K562 (cell line): ENCODE measurements around the gene TSEN34. TPM values are rescaled to one million over a fixed set of nuclear protein-coding genes. Genes with fewer than 3 reads are reported as not detected.

ENCODE experiments used
- ARID3B ChIP-seq: fragments of 250-450 bp; sonication (Bioruptor Pico); IDR thresholded peaks from 2 replicates; pipeline ENCODE4 v1.4.0; 2020; ENCODE audit warnings: borderline replicate concordance
- ATF7 ChIP-seq: fragments of 450-650 bp; IDR thresholded peaks from 2 replicates; pipeline ENCODE4 v1.7.1; 2014; ENCODE audit warnings: mild to moderate bottlenecking, moderate library complexity
- BCOR ChIP-seq: fragments of 450-650 bp; IDR thresholded peaks from 2 replicates; pipeline ENCODE4 v1.6.1; 2016
- BRD4 ChIP-seq: fragments of 200-600 bp; sonication (generic); IDR thresholded peaks from 2 replicates; pipeline ENCODE4 v1.6.1; 2017; ENCODE audit warnings: inconsistent platforms
- CBFB ChIP-seq: sonication (generic); formaldehyde crosslinking; IDR thresholded peaks from 2 replicates; pipeline ENCODE4 v1.4.0; 2020; ENCODE audit warnings: mild to moderate bottlenecking, missing genetic modification reagents
- COPS2 ChIP-seq: fragments of 450-650 bp; conservative IDR thresholded peaks from 2 replicates; pipeline ENCODE4 v1.6.1; 2016; ENCODE audit warnings: mild to moderate bottlenecking, moderate library complexity
- E2F4 ChIP-seq: sonication (generic); formaldehyde crosslinking; IDR thresholded peaks from 2 replicates; pipeline ENCODE4 v1.8.0; 2022; ENCODE audit warnings: mild to moderate bottlenecking, low read depth, missing genetic modification reagents
- GMEB1 ChIP-seq: fragments of 250-450 bp; sonication (Bioruptor Pico); IDR thresholded peaks from 2 replicates; pipeline ENCODE4 v1.4.0; 2020; ENCODE audit warnings: mild to moderate bottlenecking
- GTF2A2 ChIP-seq: IDR thresholded peaks from 2 replicates; pipeline ENCODE4 v1.6.1; 2016; ENCODE audit warnings: mild to moderate bottlenecking, missing genetic modification characterization, missing compliant biosample characterization
- GTF2F1 ChIP-seq: IDR thresholded peaks from 2 replicates; pipeline ENCODE4 v1.6.1; 2011; ENCODE audit warnings: low read depth, low read length, improper control_type of control experiment
- HNRNPLL ChIP-seq: fragments of 200-400 bp; formaldehyde crosslinking; IDR thresholded peaks from 2 replicates; pipeline ENCODE4 v1.6.1; 2017; ENCODE audit warnings: low read length, low read depth, mild to moderate bottlenecking; ENCODE audit not compliant: poor library complexity, severe bottlenecking
- NFYB ChIP-seq: IDR thresholded peaks from 2 replicates; pipeline ENCODE4 v1.6.1; 2011; ENCODE audit warnings: mild to moderate bottlenecking, moderate library complexity; ENCODE audit not compliant: insufficient read length; ENCODE audit errors: extremely low read depth
- POLR2AphosphoS2 ChIP-seq: IDR thresholded peaks from 2 replicates; pipeline ENCODE4 v1.6.1; 2012; ENCODE audit warnings: low read length, improper control_type of control experiment
- PTBP1 ChIP-seq: fragments of 200-400 bp; formaldehyde crosslinking; IDR thresholded peaks from 2 replicates; pipeline ENCODE4 v1.6.1; 2017; ENCODE audit warnings: low read depth, low read length
- RBM25 ChIP-seq: fragments of 200-400 bp; formaldehyde crosslinking; IDR thresholded peaks from 2 replicates; pipeline ENCODE4 v1.6.1; 2018; ENCODE audit warnings: low read length, low read depth, moderate library complexity; ENCODE audit not compliant: severe bottlenecking
- RFX5 ChIP-seq: IDR thresholded peaks from 2 replicates; pipeline ENCODE4 v1.6.1; 2011; ENCODE audit warnings: low read depth, mild to moderate bottlenecking, improper control_type of control experiment, low read length
- SAFB ChIP-seq: fragments of 200-400 bp; formaldehyde crosslinking; IDR thresholded peaks from 2 replicates; pipeline ENCODE4 v1.6.1; 2017; ENCODE audit warnings: low read depth, low read length, borderline replicate concordance
- TCF15 ChIP-seq: fragments of 250-450 bp; sonication (Bioruptor Pico); IDR thresholded peaks from 2 replicates; pipeline ENCODE4 v1.8.0; 2022; ENCODE audit warnings: moderate library complexity, mild to moderate bottlenecking, inconsistent platforms
- TFAP4 ChIP-seq: sonication (generic); formaldehyde crosslinking; IDR thresholded peaks from 2 replicates; pipeline ENCODE4 v1.8.0; 2022; ENCODE audit warnings: missing genetic modification reagents, mild to moderate bottlenecking, moderate library complexity, borderline replicate concordance
- ZNF121 ChIP-seq: sonication (generic); formaldehyde crosslinking; conservative IDR thresholded peaks from 2 replicates; pipeline ENCODE4 v1.8.0; 2022; ENCODE audit warnings: missing genetic modification reagents
- ZNF324 ChIP-seq: fragments of 250-450 bp; sonication (Bioruptor Pico); IDR thresholded peaks from 2 replicates; pipeline ENCODE4 v1.4.0; 2020; ENCODE audit warnings: mild to moderate bottlenecking
- ZSCAN32 ChIP-seq: fragments of 450-650 bp; formaldehyde crosslinking; IDR thresholded peaks from 2 replicates; pipeline ENCODE4 v1.4.0; 2020; ENCODE audit warnings: mild to moderate bottlenecking, moderate library complexity
- polyA plus RNA-seq, 8 experiments: library from polyadenylated mRNA; depleted of rRNA in 4 of 8; stranded (reverse) in 5 of 8; unstranded in 3 of 8; fragments of >200 nt; fragmentation: Nextera tagmentation in 2 of 8; fragmentation: Illumina TruSeq in 1 of 8; extraction: Ambion mirVana in 2 of 8; extraction: Trizol in 1 of 8; gene quantifications; 2 replicates each; pipeline versions ENCODE4 v1.2.1 to v1.2.3, GENCODE V29; 2011 to 2014; ENCODE audit warnings: inconsistent platforms in 1 of 8, missing spikeins in 1 of 8
- total RNA-seq, 7 experiments: library from RNA; depleted of rRNA in 6 of 7; stranded (reverse); fragments of >200 nt in 6 of 7; fragmentation: Illumina TruSeq in 2 of 7; extraction: Trizol in 2 of 7; gene quantifications; 2 replicates each; pipeline versions ENCODE4 v1.2.1 to v1.2.3, GENCODE V29; 2011 to 2021; ENCODE audit warnings: low replicate concordance in 1 of 7

TSEN34 gene
- total and polyA plus RNA-seq, 9 of the 15 experiments (the other 6 are each of a cell fraction or from before 2014, with no cell fraction given) = 3.1 to 57.6 (median 29.5) TPM

GRCh38 chr19:54159352-54160181 lies 31.5 kb upstream of the TSEN34 start, which contains the start of gene LENG1 (continued):
- TF ChIP-seq TCF15 (CRISPR knock-in tag) (no peak), CBFB (no peak), PTBP1 (no peak), BRD4 (no peak), GTF2F1 (no peak), GMEB1 (CRISPR knock-in tag) (0 out of 2 replicates have a peak, but pooled peaks have one; percentile 3), BCOR (no peak), SAFB (no peak), HNRNPLL (peak; percentile 36), COPS2 (no peak), ARID3B (CRISPR knock-in tag) (no peak), RBM25 (peak; percentile 98), E2F4 (peak; percentile 75; the same call in 1 of the 2 replicates), ZSCAN32 (no peak), RFX5 (peak; percentile 72; the same call in 1 of the 2 replicates), ATF7 (peak; percentile 79), ZNF324 (no peak), NFYB (peak; percentile 98), ZNF121 (CRISPR knock-in tag) (no peak), POLR2AphosphoS2 (no peak), GTF2A2 (no peak), TFAP4 (CRISPR knock-in tag) (peak; percentile 65)
